K562 (cell line): ENCODE measurements around the gene HOXA4. TPM values are rescaled to one million over a fixed set of nuclear protein-coding genes. Genes with fewer than 3 reads are reported as not detected.

Experiments used
- RBM15 ChIP-seq: fragments of 200-400 bp; formaldehyde crosslinking; IDR thresholded peaks from 2 replicates; pipeline ENCODE4 v1.6.1; 2018; ENCODE audit warnings: mild to moderate bottlenecking, low read length, moderate library complexity; ENCODE audit not compliant: insufficient read depth
- SETDB1 ChIP-seq: IDR thresholded peaks from one replicate; pipeline ENCODE4 v1.6.1; 2012; ENCODE audit warnings: low read length, control low read depth, inconsistent platforms
- ZNF57 ChIP-seq: fragments of 450-650 bp; formaldehyde crosslinking; IDR thresholded peaks from 2 replicates; pipeline ENCODE4 v1.4.0; 2020; ENCODE audit warnings: mild to moderate bottlenecking, moderate library complexity
- polyA plus RNA-seq, 8 experiments: library from polyadenylated mRNA; depleted of rRNA in 4 of 8; stranded (reverse) in 5 of 8; unstranded in 3 of 8; fragments of >200 nt; fragmentation: Nextera tagmentation in 2 of 8; fragmentation: Illumina TruSeq in 1 of 8; extraction: Ambion mirVana in 2 of 8; extraction: Trizol in 1 of 8; gene quantifications; 2 replicates each; pipeline versions ENCODE4 v1.2.1 to v1.2.3, GENCODE V29; 2011 to 2014; ENCODE audit warnings: inconsistent platforms in 1 of 8, missing spikeins in 1 of 8
- total RNA-seq, 7 experiments: library from RNA; depleted of rRNA in 6 of 7; stranded (reverse); fragments of >200 nt in 6 of 7; fragmentation: Illumina TruSeq in 2 of 7; extraction: Trizol in 2 of 7; gene quantifications; 2 replicates each; pipeline versions ENCODE4 v1.2.1 to v1.2.3, GENCODE V29; 2011 to 2021; ENCODE audit warnings: low replicate concordance in 1 of 7
- TF ChIP-seq, protein P1 (sequence below), 3 experiments: IDR thresholded peaks in 2 of 3; conservative IDR thresholded peaks in 1 of 3; 2 replicates each; pipeline ENCODE4 v1.5.1; 2011 to 2012; ENCODE audit warnings: low read length in 3 of 3, mild to moderate bottlenecking in 3 of 3, control low read depth in 2 of 3, improper control_type of control experiment in 1 of 3, inconsistent platforms in 1 of 3, low read depth in 1 of 3, mixed read lengths in 1 of 3, moderate library complexity in 1 of 3; ENCODE audit not compliant: insufficient read depth in 2 of 3
- TF ChIP-seq, protein P2 (sequence below): fragments of 450-650 bp; IDR thresholded peaks from 2 replicates; pipeline ENCODE4 v1.6.1; 2016; ENCODE audit warnings: mild to moderate bottlenecking
- TF ChIP-seq, protein P3 (sequence below), 3 experiments: fragments of 200-800 bp in 1 of 3; sonication (Bioruptor generic) in 1 of 3; sonication (generic) in 1 of 3; formaldehyde crosslinking in 1 of 3; IDR thresholded peaks; 2 replicates each; pipeline versions ENCODE4 v1.6.1 to v1.8.0; 2016 to 2022; ENCODE audit warnings: mild to moderate bottlenecking in 2 of 3, missing compliant biosample characterization in 2 of 3, missing genetic modification characterization in 2 of 3, missing genetic modification reagents in 1 of 3

The HOXA4 gene
- total and polyA plus RNA-seq, 9 of the 15 experiments (the other 6 are each of a cell fraction or from before 2014, with no cell fraction given), result not detected

DNA sequence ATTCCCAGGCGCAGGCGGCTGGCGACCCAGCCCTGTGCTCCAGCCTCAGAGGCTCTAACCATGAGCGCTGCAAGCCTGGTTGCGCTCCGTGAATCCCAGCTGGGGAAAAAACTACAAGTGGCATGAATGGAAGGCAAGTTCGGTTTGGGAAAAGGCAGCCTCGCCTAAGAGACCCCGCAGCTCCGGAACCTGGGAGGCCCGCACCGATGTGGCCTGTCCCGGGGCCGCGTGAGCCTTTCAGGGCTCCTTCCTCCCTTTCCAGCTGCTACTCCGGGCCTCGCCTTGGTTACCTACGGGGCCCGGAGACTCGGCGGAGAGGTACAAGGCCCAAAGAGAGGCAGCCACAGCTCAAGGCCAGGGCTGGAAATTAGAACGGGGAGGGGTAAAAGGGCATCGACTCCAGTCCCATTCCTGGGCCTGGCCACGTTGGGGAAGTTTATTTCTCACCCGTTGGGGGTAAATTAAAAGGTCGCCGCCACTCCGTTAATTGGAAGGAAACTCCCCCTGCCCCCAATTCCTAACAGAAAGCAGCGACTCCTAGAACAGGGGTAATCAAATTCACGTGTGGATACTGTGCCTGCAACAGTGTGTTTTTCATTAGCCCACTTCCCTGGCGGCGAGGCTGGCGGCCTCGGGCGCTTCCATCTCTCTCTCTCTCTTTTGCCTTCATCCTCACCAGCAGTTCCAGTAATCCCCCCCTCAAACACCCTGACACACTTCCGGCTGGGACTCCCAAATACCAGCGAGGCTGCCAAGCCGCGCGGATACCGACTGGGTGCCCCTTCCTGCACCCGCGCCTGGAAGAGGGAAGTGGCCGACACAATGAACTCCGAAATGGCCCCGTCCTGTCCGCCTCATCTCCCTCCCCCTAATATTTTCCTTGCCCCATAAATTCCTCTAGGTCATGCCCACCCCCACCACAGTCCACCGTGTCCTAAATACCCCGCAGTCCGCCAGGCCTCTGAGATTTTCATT, 36.3 kb upstream of the HOXA4 start (continued):
- TF ChIP-seq ZNF57 (CRISPR knock-in tag), result no peak
- no peak for TF ChIP-seq RBM15
- TF ChIP-seq, protein P1, sequence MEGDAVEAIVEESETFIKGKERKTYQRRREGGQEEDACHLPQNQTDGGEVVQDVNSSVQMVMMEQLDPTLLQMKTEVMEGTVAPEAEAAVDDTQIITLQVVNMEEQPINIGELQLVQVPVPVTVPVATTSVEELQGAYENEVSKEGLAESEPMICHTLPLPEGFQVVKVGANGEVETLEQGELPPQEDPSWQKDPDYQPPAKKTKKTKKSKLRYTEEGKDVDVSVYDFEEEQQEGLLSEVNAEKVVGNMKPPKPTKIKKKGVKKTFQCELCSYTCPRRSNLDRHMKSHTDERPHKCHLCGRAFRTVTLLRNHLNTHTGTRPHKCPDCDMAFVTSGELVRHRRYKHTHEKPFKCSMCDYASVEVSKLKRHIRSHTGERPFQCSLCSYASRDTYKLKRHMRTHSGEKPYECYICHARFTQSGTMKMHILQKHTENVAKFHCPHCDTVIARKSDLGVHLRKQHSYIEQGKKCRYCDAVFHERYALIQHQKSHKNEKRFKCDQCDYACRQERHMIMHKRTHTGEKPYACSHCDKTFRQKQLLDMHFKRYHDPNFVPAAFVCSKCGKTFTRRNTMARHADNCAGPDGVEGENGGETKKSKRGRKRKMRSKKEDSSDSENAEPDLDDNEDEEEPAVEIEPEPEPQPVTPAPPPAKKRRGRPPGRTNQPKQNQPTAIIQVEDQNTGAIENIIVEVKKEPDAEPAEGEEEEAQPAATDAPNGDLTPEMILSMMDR (IDR thresholded peaks at IDR 0.05 in 2 of 3, conservative IDR thresholded peaks at IDR 0.05 in 1 of 3; ENCODE audit: insufficient read depth in 2 of 3, low read depth in 1 of 3, low read length in 3 of 3), result no peak
- TF ChIP-seq, protein P2, sequence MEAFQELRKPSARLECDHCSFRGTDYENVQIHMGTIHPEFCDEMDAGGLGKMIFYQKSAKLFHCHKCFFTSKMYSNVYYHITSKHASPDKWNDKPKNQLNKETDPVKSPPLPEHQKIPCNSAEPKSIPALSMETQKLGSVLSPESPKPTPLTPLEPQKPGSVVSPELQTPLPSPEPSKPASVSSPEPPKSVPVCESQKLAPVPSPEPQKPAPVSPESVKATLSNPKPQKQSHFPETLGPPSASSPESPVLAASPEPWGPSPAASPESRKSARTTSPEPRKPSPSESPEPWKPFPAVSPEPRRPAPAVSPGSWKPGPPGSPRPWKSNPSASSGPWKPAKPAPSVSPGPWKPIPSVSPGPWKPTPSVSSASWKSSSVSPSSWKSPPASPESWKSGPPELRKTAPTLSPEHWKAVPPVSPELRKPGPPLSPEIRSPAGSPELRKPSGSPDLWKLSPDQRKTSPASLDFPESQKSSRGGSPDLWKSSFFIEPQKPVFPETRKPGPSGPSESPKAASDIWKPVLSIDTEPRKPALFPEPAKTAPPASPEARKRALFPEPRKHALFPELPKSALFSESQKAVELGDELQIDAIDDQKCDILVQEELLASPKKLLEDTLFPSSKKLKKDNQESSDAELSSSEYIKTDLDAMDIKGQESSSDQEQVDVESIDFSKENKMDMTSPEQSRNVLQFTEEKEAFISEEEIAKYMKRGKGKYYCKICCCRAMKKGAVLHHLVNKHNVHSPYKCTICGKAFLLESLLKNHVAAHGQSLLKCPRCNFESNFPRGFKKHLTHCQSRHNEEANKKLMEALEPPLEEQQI, result no peak
- TF ChIP-seq SETDB1, result no peak
- TF ChIP-seq, protein P3, sequence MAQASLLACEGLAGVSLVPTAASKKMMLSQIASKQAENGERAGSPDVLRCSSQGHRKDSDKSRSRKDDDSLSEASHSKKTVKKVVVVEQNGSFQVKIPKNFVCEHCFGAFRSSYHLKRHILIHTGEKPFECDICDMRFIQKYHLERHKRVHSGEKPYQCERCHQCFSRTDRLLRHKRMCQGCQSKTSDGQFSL (CRISPR knock-in tag; IDR thresholded peaks at IDR 0.05), result no peak
- TF ChIP-seq, protein P3 (tag; IDR thresholded peaks at IDR 0.05), result no peak
